Astrocyte (in vitro differentiated cells and primary cell): Measurements from ENCODE around the gene THY1. TPM values are rescaled to one million over a fixed set of nuclear protein-coding genes. Genes with fewer than 3 reads are reported as not detected.
A peak's percentile ranks its signal among the peaks of the same experiment; 100 is the strongest.

Source experiments
- DNase-seq: peaks from one replicate; pipeline ENCODE4 v3.0.0-alpha.2; 2010; ENCODE audit warnings: low read depth
- FAIRE-seq: peaks from 2 replicates; lab custom pipeline; 2011; peaks lifted over from hg19 to GRCh38; lab: Jason Lieb, UNC
- H2AFZ ChIP-seq: 2 replicates; pipeline ENCODE4 v1.6.0; 2012; ENCODE audit warnings: low read depth, low read length, inconsistent platforms
- H3K27ac ChIP-seq: 2 replicates; pipeline ENCODE4 v1.5.1; 2011; ENCODE audit warnings: low read depth, low read length, inconsistent platforms
- H3K27me3 ChIP-seq: 2 replicates; pipeline ENCODE4 v1.6.0; 2011; ENCODE audit warnings: low read length, inconsistent platforms; ENCODE audit not compliant: insufficient read depth
- H3K36me3 ChIP-seq: 2 replicates; pipeline ENCODE4 v1.5.1; 2011; ENCODE audit warnings: low read length, inconsistent platforms; ENCODE audit not compliant: insufficient read depth
- H3K4me1 ChIP-seq: 2 replicates; pipeline ENCODE4 v1.5.1; 2011; ENCODE audit warnings: low read length, inconsistent platforms; ENCODE audit not compliant: insufficient read depth
- H3K4me2 ChIP-seq: 2 replicates; pipeline ENCODE4 v1.6.0; 2012; ENCODE audit warnings: low read length, inconsistent platforms
- H3K4me3 ChIP-seq: 2 replicates; pipeline ENCODE4 v1.5.1; 2011; ENCODE audit warnings: low read depth, mild to moderate bottlenecking, low read length, inconsistent platforms; ENCODE audit not compliant: insufficient read depth
- H3K79me2 ChIP-seq: 2 replicates; pipeline ENCODE4 v1.6.0; 2012; ENCODE audit warnings: mild to moderate bottlenecking, low read length, inconsistent platforms; ENCODE audit not compliant: insufficient read depth
- H3K9ac ChIP-seq: 2 replicates; pipeline ENCODE4 v1.6.0; 2012; ENCODE audit warnings: mild to moderate bottlenecking, low read length, inconsistent platforms
- H3K9me3 ChIP-seq: 2 replicates; pipeline ENCODE4 v1.5.1; 2012; ENCODE audit warnings: low read depth, mild to moderate bottlenecking, low read length, inconsistent platforms; ENCODE audit not compliant: insufficient read depth
- H4K20me1 ChIP-seq: 2 replicates; pipeline ENCODE4 v1.6.0; 2012; ENCODE audit warnings: low read length, inconsistent platforms; ENCODE audit not compliant: insufficient read depth
- H3K27ac Mint-ChIP-seq: one replicate; pipeline ENCODE4 v1.8.0; 2021; ENCODE audit warnings: mild to moderate bottlenecking, mixed read lengths; ENCODE audit not compliant: unreplicated experiment
- H3K27me3 Mint-ChIP-seq: one replicate; pipeline ENCODE4 v1.8.0; 2021; ENCODE audit warnings: low read depth, mixed read lengths; ENCODE audit not compliant: unreplicated experiment
- H3K36me3 Mint-ChIP-seq: one replicate; pipeline ENCODE4 v1.8.0; 2021; ENCODE audit warnings: low read depth, mixed read lengths; ENCODE audit not compliant: unreplicated experiment
- H3K4me1 Mint-ChIP-seq: one replicate; pipeline ENCODE4 v1.8.0; 2021; ENCODE audit warnings: low read depth, mixed read lengths; ENCODE audit not compliant: unreplicated experiment
- H3K4me3 Mint-ChIP-seq: one replicate; pipeline ENCODE4 v1.8.0; 2021; ENCODE audit warnings: mild to moderate bottlenecking, moderate library complexity, mixed read lengths; ENCODE audit not compliant: unreplicated experiment
- H3K9me3 Mint-ChIP-seq: one replicate; pipeline ENCODE4 v1.8.0; 2021; ENCODE audit warnings: mild to moderate bottlenecking, mixed read lengths; ENCODE audit not compliant: unreplicated experiment
- CTCF ChIP-seq: IDR thresholded peaks from 2 replicates; pipeline ENCODE4 v1.5.1; 2011; ENCODE audit warnings: low read depth, mild to moderate bottlenecking, inconsistent platforms, low read length, moderate library complexity; ENCODE audit not compliant: insufficient read depth
- EZH2 ChIP-seq: IDR thresholded peaks from 2 replicates; pipeline ENCODE4 v1.6.1; 2012; ENCODE audit warnings: mild to moderate bottlenecking, low read length, inconsistent platforms; ENCODE audit not compliant: insufficient read depth
- total RNA-seq: library from RNA; stranded (reverse); gene quantifications from 2 replicates; pipeline ENCODE4 v1.2.1, GENCODE V29; 2021

Gene THY1
- total RNA-seq, 1 donor from 2014 or later = 104 TPM

DNA sequence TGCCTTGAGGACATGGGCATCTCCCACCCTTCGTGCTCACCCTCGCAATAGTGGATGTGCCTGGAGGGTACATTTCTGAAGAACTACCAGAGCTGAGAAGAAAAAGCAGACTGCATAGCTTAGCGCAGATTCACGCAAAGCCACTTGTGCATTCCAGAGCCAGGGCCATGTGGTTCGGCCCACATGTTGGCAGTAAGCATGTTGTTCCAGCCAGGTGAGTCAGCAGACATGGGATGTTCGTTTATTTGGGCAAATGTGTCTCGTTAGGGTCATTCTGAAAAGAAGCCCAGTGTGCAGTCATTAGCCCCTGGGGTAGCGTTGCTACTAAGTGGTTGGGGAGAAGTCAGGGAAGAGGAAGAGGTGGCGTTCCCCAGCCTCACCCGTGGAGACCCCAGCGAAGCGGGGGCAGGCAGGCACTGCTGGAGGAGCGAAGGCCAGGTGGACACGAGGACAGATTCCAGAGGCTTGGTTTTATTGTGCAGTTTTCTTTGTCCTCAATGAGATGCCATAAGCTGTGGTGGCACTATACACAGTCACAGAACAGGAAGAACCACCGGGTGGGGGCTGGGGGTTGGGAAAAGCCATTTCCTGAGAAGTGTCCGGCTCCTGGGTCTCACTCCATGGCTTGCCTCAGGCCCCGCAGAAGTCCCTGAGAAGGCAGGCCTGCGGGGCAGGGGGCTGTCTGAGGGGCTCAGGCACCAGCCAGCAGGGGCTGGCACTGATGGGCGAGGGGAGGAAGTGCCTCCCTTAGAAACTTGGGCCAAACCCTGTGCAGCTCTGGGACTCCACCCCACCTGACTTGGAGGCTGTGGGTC lies 5.0 kb downstream of the THY1 start:
- Histone ChIP-seq H3K36me3 (peaks cover 8% of the 10 kb centered on the region), H2AFZ (no peak overlapping the region), H3K9ac (peak overlapping the region; percentile 78), H3K4me2 (peak overlapping the region; percentile 82), H3K27me3 (no peaks in the 10 kb centered on the region), H3K27ac (peak overlapping the region; percentile 93), H4K20me1 (peaks cover 30% of the 10 kb centered on the region), H3K9me3 (no peaks in the 10 kb centered on the region), H3K79me2 (peaks cover 41% of the 10 kb centered on the region), H3K4me1 (peaks cover 45% of the 10 kb centered on the region), H3K4me3 (peak overlapping the region; percentile 40)
- Mint-ChIP-seq H3K27ac (no peak overlapping the region), H3K9me3 (no peaks in the 10 kb centered on the region), H3K4me3 (no peak overlapping the region), H3K36me3 (peaks cover 27% of the 10 kb centered on the region), H3K27me3 (peaks cover 4% of the 10 kb centered on the region), H3K4me1 (peaks cover 16% of the 10 kb centered on the region)
- peak; percentile 98 for DNase-seq
- TF ChIP-seq CTCF (no peak), EZH2 (no peak)
- FAIRE-seq = peak; percentile 95

GRCh38 chr11:119416606-119417580 lies 6.1 kb downstream of the THY1 start:
- H3K36me3 Mint-ChIP-seq = peaks cover 27% of the 10 kb centered on the region
- Histone ChIP-seq H3K9me3 (no peaks in the 10 kb centered on the region), H3K27me3 (no peaks in the 10 kb centered on the region), H3K4me3 (peak overlapping the region; percentile 40), H3K9ac (peak overlapping the region; percentile 78), H3K36me3 (peaks cover 8% of the 10 kb centered on the region), H3K79me2 (peaks cover 31% of the 10 kb centered on the region), H4K20me1 (peaks cover 24% of the 10 kb centered on the region), H3K27ac (peak overlapping the region; percentile 93), H3K4me1 (peaks cover 45% of the 10 kb centered on the region), H2AFZ (no peak overlapping the region), H3K4me2 (peak overlapping the region; percentile 82)
- DNase-seq = peak; percentile 67
- FAIRE-seq = no peak
- no peaks in the 10 kb centered on the region for H3K9me3 Mint-ChIP-seq
- TF ChIP-seq CTCF = no peak
- no peak for TF ChIP-seq EZH2
- H3K27ac Mint-ChIP-seq = no peak overlapping the region
- no peak overlapping the region for H3K4me3 Mint-ChIP-seq
- peaks cover 16% of the 10 kb centered on the region for H3K4me1 Mint-ChIP-seq
- peaks cover 4% of the 10 kb centered on the region for H3K27me3 Mint-ChIP-seq
